Esophagus squamous epithelium (tissue), 4 donors: Measurements from ENCODE around the gene DMRTC1.
"Not testable (repeated sequence)": the region's sequence is repeated elsewhere in the genome, so short reads cannot be mapped to it uniquely, and the experiment has no call there.

Experiments used
- CTCF ChIP-seq, 6 experiments: fragments of 450-650 bp in 4 of 6; fragments of 200-600 bp in 2 of 6; sonication (generic) in 2 of 6; IDR thresholded peaks; one replicate each; pipeline ENCODE4 v1.5.1; 2016 to 2019; ENCODE audit warnings: antibody characterized with exemption in 6 of 6, mild to moderate bottlenecking in 4 of 6, moderate library complexity in 4 of 6
- POLR2A ChIP-seq, 4 donors: fragments of 450-650 bp; IDR thresholded peaks; one replicate each; pipeline ENCODE4 v1.6.1; 2017; ENCODE audit warnings: antibody characterized with exemption in 4 of 4, mild to moderate bottlenecking in 4 of 4, moderate library complexity in 3 of 4

- not testable (repeated sequence) for TF ChIP-seq CTCF, POLR2A (IDR thresholded peaks at IDR 0.05)
Measured at GRCh38 chrX:72943035-72943818, 410 bp downstream of the DMRTC1 start.
